Duodenal mucosa (tissue), 2 donors: ENCODE results near the gene MTMR1.
A peak's percentile ranks its signal among the peaks of the same experiment; 100 is the strongest.

Experiments
- H3K27ac ChIP-seq: one replicate; pipeline ENCODE4 v1.7.0; 2013; ENCODE audit warnings: low read depth, low read length
- H3K27me3 ChIP-seq, 2 donors: one replicate each; pipeline ENCODE4 v1.7.0; 2013; ENCODE audit warnings: low read length in 2 of 2, control low read depth in 1 of 2; ENCODE audit not compliant: insufficient read depth in 2 of 2, control insufficient read depth in 1 of 2
- H3K36me3 ChIP-seq, 2 donors: one replicate each; pipeline ENCODE4 v1.7.0; 2013; ENCODE audit warnings: low read length in 2 of 2, control low read depth in 1 of 2; ENCODE audit not compliant: insufficient read depth in 2 of 2, control insufficient read depth in 1 of 2
- H3K4me1 ChIP-seq, 2 donors: one replicate each; pipeline ENCODE4 v1.7.0; 2013; ENCODE audit warnings: low read length in 2 of 2, control low read depth in 1 of 2; ENCODE audit not compliant: insufficient read depth in 2 of 2, control insufficient read depth in 1 of 2
- H3K4me3 ChIP-seq, 2 donors: one replicate each; pipeline ENCODE4 v1.7.0; 2013; ENCODE audit warnings: low read length in 2 of 2, low read depth in 1 of 2
- H3K9ac ChIP-seq, 2 donors: one replicate each; pipeline ENCODE4 v1.7.0; 2013; ENCODE audit warnings: low read length in 2 of 2, low read depth in 1 of 2
- H3K9me3 ChIP-seq, 2 donors: one replicate each; pipeline ENCODE4 v1.7.0; 2013; ENCODE audit warnings: low read length in 2 of 2, control low read depth in 1 of 2; ENCODE audit not compliant: control insufficient read depth in 1 of 2

The MTMR1 gene

GRCh38 chrX:150719621-150720020, 26.4 kb downstream of the MTMR1 start:
- no peaks in the 10 kb centered on the region for H3K9me3 ChIP-seq
- no peak overlapping the region for H3K9ac ChIP-seq
- no peak overlapping the region for H3K4me3 ChIP-seq
- no peaks in the 10 kb centered on the region for H3K36me3 ChIP-seq
- no peaks in the 10 kb centered on the region for H3K27me3 ChIP-seq
- no peak overlapping the region for H3K27ac ChIP-seq
- no peaks in the 10 kb centered on the region for H3K4me1 ChIP-seq

GRCh38 chrX:150729956-150730355, 36.8 kb downstream of the MTMR1 start:
- Histone ChIP-seq H3K4me3 (no peak overlapping the region), H3K9ac (no peak overlapping the region), H3K27me3 (no peaks in the 10 kb centered on the region), H3K9me3 (no peaks in the 10 kb centered on the region), H3K36me3 (peaks cover 30 to 38% of the 10 kb centered on the region in 2 donors), H3K27ac (no peak overlapping the region), H3K4me1 (no peaks in the 10 kb centered on the region)

- Histone ChIP-seq H3K27ac (no peak overlapping the region), H3K9ac (no peak overlapping the region), H3K9me3 (no peaks in the 10 kb centered on the region), H3K4me3 (no peak overlapping the region), H3K4me1 (no peaks in the 10 kb centered on the region), H3K27me3 (no peaks in the 10 kb centered on the region), H3K36me3 (peaks cover 30 to 45% of the 10 kb centered on the region in 2 donors)
These were observed 37.5 kb downstream of the MTMR1 start for GRCh38 chrX:150730719-150731118.

GRCh38 chrX:150731795-150732194, 38.6 kb downstream of the MTMR1 start:
- Histone ChIP-seq H3K9me3 (no peaks in the 10 kb centered on the region), H3K9ac (no peak overlapping the region), H3K27ac (no peak overlapping the region), H3K4me3 (no peak overlapping the region), H3K36me3 (peaks cover 35 to 54% of the 10 kb centered on the region in 2 donors), H3K27me3 (no peaks in the 10 kb centered on the region), H3K4me1 (no peaks in the 10 kb centered on the region)

GRCh38 chrX:150736475-150736874, 43.3 kb downstream of the MTMR1 start:
- Histone ChIP-seq H3K36me3 (peaks cover 38 to 65% of the 10 kb centered on the region in 2 donors), H3K27ac (no peak overlapping the region), H3K4me1 (no peaks in the 10 kb centered on the region), H3K27me3 (no peaks in the 10 kb centered on the region), H3K9me3 (no peaks in the 10 kb centered on the region), H3K9ac (peak overlapping the region in 1 of 2 donors; percentile 1), H3K4me3 (peak overlapping the region in 1 of 2 donors; percentile 9)

- Histone ChIP-seq H3K4me3 (no peak overlapping the region), H3K9me3 (no peaks in the 10 kb centered on the region), H3K4me1 (no peaks in the 10 kb centered on the region), H3K27me3 (no peaks in the 10 kb centered on the region), H3K36me3 (peaks cover 0 to 22% of the 10 kb centered on the region in 2 donors), H3K9ac (no peak overlapping the region), H3K27ac (no peak overlapping the region)
These were observed 58.9 kb downstream of the MTMR1 start for GRCh38 chrX:150752124-150752523.

- Histone ChIP-seq H3K9ac (no peak overlapping the region), H3K4me1 (no peaks in the 10 kb centered on the region), H3K9me3 (no peaks in the 10 kb centered on the region), H3K4me3 (no peak overlapping the region), H3K27ac (no peak overlapping the region), H3K27me3 (no peaks in the 10 kb centered on the region), H3K36me3 (peaks cover 0 to 32% of the 10 kb centered on the region in 2 donors)
These were observed 60.2 kb downstream of the MTMR1 start for GRCh38 chrX:150753357-150753756.

GRCh38 chrX:150753968-150754367, 60.8 kb downstream of the MTMR1 start:
- H3K4me1 ChIP-seq, result no peaks in the 10 kb centered on the region
- H3K4me3 ChIP-seq, result no peak overlapping the region
- H3K36me3 ChIP-seq, result peaks cover 0 to 34% of the 10 kb centered on the region in 2 donors

GRCh38 chrX:150757371-150757770, 64.2 kb downstream of the MTMR1 start:
- H3K27me3 ChIP-seq, result no peaks in the 10 kb centered on the region
- H3K36me3 ChIP-seq, result peaks cover 0 to 26% of the 10 kb centered on the region in 2 donors
- H3K27ac ChIP-seq, result no peak overlapping the region
- H3K4me1 ChIP-seq, result no peaks in the 10 kb centered on the region
- H3K9me3 ChIP-seq, result no peaks in the 10 kb centered on the region
- H3K9ac ChIP-seq, result no peak overlapping the region
- no peak overlapping the region for H3K4me3 ChIP-seq

More at GRCh38 chrX:150753968-150754367, 60.8 kb downstream of the MTMR1 start:
- Histone ChIP-seq H3K27me3 (no peaks in the 10 kb centered on the region), H3K9ac (no peak overlapping the region), H3K9me3 (no peaks in the 10 kb centered on the region), H3K27ac (no peak overlapping the region)

- Histone ChIP-seq H3K4me1 (no peaks in the 10 kb centered on the region), H3K36me3 (peaks cover 0 to 32% of the 10 kb centered on the region in 2 donors), H3K9me3 (no peaks in the 10 kb centered on the region), H3K9ac (no peak overlapping the region), H3K27me3 (no peaks in the 10 kb centered on the region), H3K4me3 (no peak overlapping the region), H3K27ac (no peak overlapping the region)
These were observed 66.6 kb downstream of the MTMR1 start for GRCh38 chrX:150759568-150760416.
